GM23338 (cell line): ENCODE data around the gene CACNA2D1.

Experiments used
- CREB1 ChIP-seq: fragments of 250-450 bp; sonication (Bioruptor Pico); IDR thresholded peaks from 2 replicates; pipeline ENCODE4 v1.5.0; 2020; ENCODE audit warnings: low read depth, mild to moderate bottlenecking, moderate library complexity
- EZH2 ChIP-seq: fragments of 200-600 bp; sonication (generic); IDR thresholded peaks from one replicate; pipeline ENCODE4 v1.8.0; 2017; ENCODE audit warnings: antibody characterized with exemption, mild to moderate bottlenecking, low read depth; ENCODE audit not compliant: unreplicated experiment
- EZH2phosphoT487 ChIP-seq: fragments of 200-600 bp; sonication (generic); IDR thresholded peaks from one replicate; pipeline ENCODE4 v1.8.1; 2018; ENCODE audit warnings: antibody characterized with exemption; ENCODE audit not compliant: unreplicated experiment
- POLR2AphosphoS5 ChIP-seq: IDR thresholded peaks from 2 replicates; pipeline ENCODE4 v1.6.1; 2016; ENCODE audit warnings: antibody characterized with exemption, low read depth
- TF ChIP-seq, protein P1 (sequence below): IDR thresholded peaks from 2 replicates; pipeline ENCODE4 v1.6.1; 2016; ENCODE audit warnings: antibody characterized with exemption
- TF ChIP-seq, protein P2 (sequence below), 2 experiments: fragments of 200-600 bp in 1 of 2; sonication (generic) in 1 of 2; conservative IDR thresholded peaks; 2 replicates each; pipeline versions ENCODE4 v1.5.1 to v1.6.1; 2016 to 2017; ENCODE audit warnings: antibody characterized with exemption in 2 of 2, low read depth in 2 of 2, mild to moderate bottlenecking in 2 of 2, moderate library complexity in 1 of 2
- TF ChIP-seq, protein P3 (sequence below): IDR thresholded peaks from one replicate; pipeline ENCODE4 v1.6.1; 2018; ENCODE audit warnings: antibody characterized with exemption; ENCODE audit not compliant: unreplicated experiment
- TF ChIP-seq, protein P4 (sequence below): fragments of 250-450 bp; sonication (Bioruptor Pico); IDR thresholded peaks from 2 replicates; pipeline ENCODE4 v1.5.0; 2020; ENCODE audit warnings: mild to moderate bottlenecking, moderate library complexity

DNA sequence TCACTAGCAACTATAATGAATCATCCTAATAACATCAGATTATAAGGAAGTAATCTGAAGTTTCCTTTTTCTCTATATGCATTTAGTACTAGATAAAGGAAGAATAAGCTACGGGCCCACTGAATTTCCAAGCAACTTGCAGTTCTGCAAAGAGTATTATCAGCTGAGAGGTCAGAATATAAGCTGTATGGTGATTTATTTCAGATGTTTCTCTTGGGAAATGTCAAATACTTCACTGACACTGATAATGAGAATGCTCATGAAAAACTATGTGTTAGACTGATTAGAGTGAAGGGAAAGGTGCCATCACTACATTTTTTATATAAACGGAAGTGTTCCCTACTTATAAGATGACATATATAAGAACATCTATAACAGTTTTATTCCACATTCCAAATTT is 422.5 kb downstream of the CACNA2D1 start:
- TF ChIP-seq, protein P1, sequence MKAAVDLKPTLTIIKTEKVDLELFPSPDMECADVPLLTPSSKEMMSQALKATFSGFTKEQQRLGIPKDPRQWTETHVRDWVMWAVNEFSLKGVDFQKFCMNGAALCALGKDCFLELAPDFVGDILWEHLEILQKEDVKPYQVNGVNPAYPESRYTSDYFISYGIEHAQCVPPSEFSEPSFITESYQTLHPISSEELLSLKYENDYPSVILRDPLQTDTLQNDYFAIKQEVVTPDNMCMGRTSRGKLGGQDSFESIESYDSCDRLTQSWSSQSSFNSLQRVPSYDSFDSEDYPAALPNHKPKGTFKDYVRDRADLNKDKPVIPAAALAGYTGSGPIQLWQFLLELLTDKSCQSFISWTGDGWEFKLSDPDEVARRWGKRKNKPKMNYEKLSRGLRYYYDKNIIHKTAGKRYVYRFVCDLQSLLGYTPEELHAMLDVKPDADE, result no peak
- TF ChIP-seq, protein P2, sequence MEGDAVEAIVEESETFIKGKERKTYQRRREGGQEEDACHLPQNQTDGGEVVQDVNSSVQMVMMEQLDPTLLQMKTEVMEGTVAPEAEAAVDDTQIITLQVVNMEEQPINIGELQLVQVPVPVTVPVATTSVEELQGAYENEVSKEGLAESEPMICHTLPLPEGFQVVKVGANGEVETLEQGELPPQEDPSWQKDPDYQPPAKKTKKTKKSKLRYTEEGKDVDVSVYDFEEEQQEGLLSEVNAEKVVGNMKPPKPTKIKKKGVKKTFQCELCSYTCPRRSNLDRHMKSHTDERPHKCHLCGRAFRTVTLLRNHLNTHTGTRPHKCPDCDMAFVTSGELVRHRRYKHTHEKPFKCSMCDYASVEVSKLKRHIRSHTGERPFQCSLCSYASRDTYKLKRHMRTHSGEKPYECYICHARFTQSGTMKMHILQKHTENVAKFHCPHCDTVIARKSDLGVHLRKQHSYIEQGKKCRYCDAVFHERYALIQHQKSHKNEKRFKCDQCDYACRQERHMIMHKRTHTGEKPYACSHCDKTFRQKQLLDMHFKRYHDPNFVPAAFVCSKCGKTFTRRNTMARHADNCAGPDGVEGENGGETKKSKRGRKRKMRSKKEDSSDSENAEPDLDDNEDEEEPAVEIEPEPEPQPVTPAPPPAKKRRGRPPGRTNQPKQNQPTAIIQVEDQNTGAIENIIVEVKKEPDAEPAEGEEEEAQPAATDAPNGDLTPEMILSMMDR (conservative IDR thresholded peaks at IDR 0.05; ENCODE audit: low read depth in 2 of 2), result no peak
- TF ChIP-seq POLR2AphosphoS5 (no peak), CREB1 (CRISPR knock-in tag) (no peak), EZH2 (no peak), EZH2phosphoT487 (no peak)
- TF ChIP-seq, protein P3, sequence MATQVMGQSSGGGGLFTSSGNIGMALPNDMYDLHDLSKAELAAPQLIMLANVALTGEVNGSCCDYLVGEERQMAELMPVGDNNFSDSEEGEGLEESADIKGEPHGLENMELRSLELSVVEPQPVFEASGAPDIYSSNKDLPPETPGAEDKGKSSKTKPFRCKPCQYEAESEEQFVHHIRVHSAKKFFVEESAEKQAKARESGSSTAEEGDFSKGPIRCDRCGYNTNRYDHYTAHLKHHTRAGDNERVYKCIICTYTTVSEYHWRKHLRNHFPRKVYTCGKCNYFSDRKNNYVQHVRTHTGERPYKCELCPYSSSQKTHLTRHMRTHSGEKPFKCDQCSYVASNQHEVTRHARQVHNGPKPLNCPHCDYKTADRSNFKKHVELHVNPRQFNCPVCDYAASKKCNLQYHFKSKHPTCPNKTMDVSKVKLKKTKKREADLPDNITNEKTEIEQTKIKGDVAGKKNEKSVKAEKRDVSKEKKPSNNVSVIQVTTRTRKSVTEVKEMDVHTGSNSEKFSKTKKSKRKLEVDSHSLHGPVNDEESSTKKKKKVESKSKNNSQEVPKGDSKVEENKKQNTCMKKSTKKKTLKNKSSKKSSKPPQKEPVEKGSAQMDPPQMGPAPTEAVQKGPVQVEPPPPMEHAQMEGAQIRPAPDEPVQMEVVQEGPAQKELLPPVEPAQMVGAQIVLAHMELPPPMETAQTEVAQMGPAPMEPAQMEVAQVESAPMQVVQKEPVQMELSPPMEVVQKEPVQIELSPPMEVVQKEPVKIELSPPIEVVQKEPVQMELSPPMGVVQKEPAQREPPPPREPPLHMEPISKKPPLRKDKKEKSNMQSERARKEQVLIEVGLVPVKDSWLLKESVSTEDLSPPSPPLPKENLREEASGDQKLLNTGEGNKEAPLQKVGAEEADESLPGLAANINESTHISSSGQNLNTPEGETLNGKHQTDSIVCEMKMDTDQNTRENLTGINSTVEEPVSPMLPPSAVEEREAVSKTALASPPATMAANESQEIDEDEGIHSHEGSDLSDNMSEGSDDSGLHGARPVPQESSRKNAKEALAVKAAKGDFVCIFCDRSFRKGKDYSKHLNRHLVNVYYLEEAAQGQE, result no peak
- TF ChIP-seq, protein P4, sequence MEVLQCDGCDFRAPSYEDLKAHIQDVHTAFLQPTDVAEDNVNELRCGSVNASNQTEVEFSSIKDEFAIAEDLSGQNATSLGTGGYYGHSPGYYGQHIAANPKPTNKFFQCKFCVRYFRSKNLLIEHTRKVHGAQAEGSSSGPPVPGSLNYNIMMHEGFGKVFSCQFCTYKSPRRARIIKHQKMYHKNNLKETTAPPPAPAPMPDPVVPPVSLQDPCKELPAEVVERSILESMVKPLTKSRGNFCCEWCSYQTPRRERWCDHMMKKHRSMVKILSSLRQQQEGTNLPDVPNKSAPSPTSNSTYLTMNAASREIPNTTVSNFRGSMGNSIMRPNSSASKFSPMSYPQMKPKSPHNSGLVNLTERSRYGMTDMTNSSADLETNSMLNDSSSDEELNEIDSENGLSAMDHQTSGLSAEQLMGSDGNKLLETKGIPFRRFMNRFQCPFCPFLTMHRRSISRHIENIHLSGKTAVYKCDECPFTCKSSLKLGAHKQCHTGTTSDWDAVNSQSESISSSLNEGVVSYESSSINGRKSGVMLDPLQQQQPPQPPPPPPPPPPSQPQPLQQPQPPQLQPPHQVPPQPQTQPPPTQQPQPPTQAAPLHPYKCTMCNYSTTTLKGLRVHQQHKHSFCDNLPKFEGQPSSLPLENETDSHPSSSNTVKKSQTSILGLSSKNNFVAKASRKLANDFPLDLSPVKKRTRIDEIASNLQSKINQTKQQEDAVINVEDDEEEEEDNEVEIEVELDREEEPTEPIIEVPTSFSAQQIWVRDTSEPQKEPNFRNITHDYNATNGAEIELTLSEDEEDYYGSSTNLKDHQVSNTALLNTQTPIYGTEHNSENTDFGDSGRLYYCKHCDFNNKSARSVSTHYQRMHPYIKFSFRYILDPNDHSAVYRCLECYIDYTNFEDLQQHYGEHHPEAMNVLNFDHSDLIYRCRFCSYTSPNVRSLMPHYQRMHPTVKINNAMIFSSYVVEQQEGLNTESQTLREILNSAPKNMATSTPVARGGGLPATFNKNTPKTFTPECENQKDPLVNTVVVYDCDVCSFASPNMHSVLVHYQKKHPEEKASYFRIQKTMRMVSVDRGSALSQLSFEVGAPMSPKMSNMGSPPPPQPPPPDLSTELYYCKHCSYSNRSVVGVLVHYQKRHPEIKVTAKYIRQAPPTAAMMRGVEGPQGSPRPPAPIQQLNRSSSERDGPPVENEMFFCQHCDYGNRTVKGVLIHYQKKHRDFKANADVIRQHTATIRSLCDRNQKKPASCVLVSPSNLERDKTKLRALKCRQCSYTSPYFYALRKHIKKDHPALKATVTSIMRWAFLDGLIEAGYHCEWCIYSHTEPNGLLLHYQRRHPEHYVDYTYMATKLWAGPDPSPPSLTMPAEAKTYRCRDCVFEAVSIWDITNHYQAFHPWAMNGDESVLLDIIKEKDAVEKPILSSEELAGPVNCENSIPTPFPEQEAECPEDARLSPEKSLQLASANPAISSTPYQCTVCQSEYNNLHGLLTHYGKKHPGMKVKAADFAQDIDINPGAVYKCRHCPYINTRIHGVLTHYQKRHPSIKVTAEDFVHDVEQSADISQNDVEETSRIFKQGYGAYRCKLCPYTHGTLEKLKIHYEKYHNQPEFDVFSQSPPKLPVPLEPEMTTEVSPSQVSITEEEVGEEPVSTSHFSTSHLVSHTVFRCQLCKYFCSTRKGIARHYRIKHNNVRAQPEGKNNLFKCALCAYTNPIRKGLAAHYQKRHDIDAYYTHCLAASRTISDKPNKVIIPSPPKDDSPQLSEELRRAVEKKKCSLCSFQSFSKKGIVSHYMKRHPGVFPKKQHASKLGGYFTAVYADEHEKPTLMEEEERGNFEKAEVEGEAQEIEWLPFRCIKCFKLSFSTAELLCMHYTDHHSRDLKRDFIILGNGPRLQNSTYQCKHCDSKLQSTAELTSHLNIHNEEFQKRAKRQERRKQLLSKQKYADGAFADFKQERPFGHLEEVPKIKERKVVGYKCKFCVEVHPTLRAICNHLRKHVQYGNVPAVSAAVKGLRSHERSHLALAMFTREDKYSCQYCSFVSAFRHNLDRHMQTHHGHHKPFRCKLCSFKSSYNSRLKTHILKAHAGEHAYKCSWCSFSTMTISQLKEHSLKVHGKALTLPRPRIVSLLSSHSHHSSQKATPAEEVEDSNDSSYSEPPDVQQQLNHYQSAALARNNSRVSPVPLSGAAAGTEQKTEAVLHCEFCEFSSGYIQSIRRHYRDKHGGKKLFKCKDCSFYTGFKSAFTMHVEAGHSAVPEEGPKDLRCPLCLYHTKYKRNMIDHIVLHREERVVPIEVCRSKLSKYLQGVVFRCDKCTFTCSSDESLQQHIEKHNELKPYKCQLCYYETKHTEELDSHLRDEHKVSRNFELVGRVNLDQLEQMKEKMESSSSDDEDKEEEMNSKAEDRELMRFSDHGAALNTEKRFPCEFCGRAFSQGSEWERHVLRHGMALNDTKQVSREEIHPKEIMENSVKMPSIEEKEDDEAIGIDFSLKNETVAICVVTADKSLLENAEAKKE (CRISPR knock-in tag), result no peak
